ENCODE data around the gene KRTAP25-1. TPM values are rescaled to one million over a fixed set of nuclear protein-coding genes. Genes with fewer than 3 reads are reported as not detected.
A peak's percentile ranks its signal among the peaks of the same experiment; 100 is the strongest.

KRTAP25-1 gene
- total and polyA plus RNA-seq, 5 donors from 2014 or later = not detected

DNA sequence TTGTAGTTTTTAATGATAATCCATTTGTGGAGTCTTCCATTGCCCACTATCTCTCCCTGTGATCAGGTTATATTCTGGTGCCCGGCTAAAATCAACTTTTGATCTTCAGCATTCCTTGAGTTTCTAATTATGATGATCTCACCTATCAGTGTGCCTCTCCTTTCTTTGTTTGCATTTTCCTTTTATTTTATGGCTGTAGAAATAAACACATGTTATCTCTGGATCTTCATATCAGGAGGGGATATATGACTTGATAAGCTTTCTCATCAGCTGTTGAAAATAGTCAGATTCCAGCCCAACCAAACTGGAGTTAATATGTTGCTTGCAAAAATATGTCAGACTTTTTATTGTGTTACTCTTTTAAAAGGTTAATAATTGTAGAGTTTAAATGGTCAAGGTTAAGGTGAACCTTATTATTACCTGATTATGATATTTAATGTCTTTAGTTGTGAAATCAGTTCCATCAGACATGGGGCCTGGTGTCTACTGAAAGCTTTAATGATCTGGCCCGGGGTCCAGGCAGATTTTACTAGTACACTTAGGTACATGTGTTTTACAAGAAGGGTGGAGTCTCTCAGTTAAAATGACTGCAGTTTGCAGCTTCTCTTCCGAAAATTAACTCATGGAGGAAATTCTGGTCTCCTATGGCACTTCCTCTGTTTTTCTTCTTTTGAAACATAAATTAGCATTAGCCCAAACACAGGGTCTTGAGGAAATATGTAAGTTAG is 19.3 kb downstream of the KRTAP25-1 start:
- ATAC-seq (ENCODE audit: low read depth in 2 of 2) = no peak
- Mint-ChIP-seq H3K36me3 (no peaks in the 10 kb centered on the region), H3K27me3 (no peaks in the 10 kb centered on the region)

DNA sequence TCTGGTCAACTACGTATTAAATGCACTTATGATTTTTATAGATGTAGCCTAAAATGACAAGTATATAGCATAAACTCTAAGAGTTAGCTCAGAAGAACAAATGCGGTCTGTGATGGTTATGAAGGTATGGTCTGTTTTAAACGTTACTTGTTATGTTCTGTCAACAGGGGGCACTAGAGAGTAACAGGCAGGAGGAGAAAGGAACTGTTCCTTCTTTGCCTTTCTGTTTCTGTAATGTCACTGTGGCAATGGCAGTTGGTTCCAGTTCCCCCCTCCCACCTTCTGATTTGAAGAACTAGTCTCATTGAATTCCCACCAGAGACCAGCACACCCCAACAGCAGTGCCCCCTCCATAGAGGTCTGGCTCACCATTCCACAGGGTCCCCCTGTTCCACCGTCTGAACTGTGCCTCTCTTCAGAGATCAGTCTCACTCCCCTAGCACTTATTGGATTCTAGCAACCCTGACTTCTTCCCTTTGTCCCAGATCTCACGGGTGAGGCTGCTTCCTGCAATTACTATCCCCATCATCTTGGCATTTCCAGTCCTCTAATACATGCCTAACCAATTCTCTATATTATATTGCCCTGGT is 20.6 kb downstream of the KRTAP25-1 start:
- H3K27ac Mint-ChIP-seq = no peak overlapping the region
- DNase-seq (peak in 1 of 3 donors; percentile 11), ATAC-seq (ENCODE audit: low read depth in 2 of 2) (no peak)
- Histone ChIP-seq H3K4me1 (ENCODE audit: control insufficient read depth, insufficient read depth, low read length, poor library complexity, severe bottlenecking) (no peaks in the 10 kb centered on the region), H3K27ac (ENCODE audit: insufficient read depth, low read length, poor library complexity, severe bottlenecking) (no peak overlapping the region), H3K36me3 (ENCODE audit: control insufficient read depth, insufficient read depth, low read length) (no peaks in the 10 kb centered on the region), H3K9me3 (ENCODE audit: control insufficient read depth in 2 of 2, low read length in 2 of 2) (peaks cover 0 to 3% of the 10 kb centered on the region in 2 experiments), H3K27me3 (ENCODE audit: control insufficient read depth, insufficient read depth, low read length) (no peaks in the 10 kb centered on the region), H3K4me3 (ENCODE audit: low read depth, low read length) (no peak overlapping the region)
- no peak overlapping the region for H3K4me3 Mint-ChIP-seq
- no peaks in the 10 kb centered on the region for H3K4me1 Mint-ChIP-seq
- peaks cover 0 to 6% (median 0%) of the 10 kb centered on the region in 7 donors for H3K9me3 Mint-ChIP-seq
- H3K36me3 Mint-ChIP-seq = no peaks in the 10 kb centered on the region
- H3K27me3 Mint-ChIP-seq = no peaks in the 10 kb centered on the region

More for the DNA sequence above, 19.3 kb downstream of the KRTAP25-1 start:
- DNase-seq = no peak
- Histone ChIP-seq H3K27me3 (ENCODE audit: control insufficient read depth, insufficient read depth, low read length) (no peaks in the 10 kb centered on the region), H3K4me1 (ENCODE audit: control insufficient read depth, insufficient read depth, low read length, poor library complexity, severe bottlenecking) (no peaks in the 10 kb centered on the region), H3K4me3 (ENCODE audit: low read depth, low read length) (no peak overlapping the region), H3K9me3 (ENCODE audit: control insufficient read depth in 2 of 2, low read length in 2 of 2) (peaks cover 0 to 3% of the 10 kb centered on the region in 2 experiments), H3K36me3 (ENCODE audit: control insufficient read depth, insufficient read depth, low read length) (no peaks in the 10 kb centered on the region), H3K27ac (ENCODE audit: insufficient read depth, low read length, poor library complexity, severe bottlenecking) (no peak overlapping the region)
- H3K4me1 Mint-ChIP-seq = no peaks in the 10 kb centered on the region
- peaks cover 0 to 3% (median 0%) of the 10 kb centered on the region in 7 donors for H3K9me3 Mint-ChIP-seq
- no peak overlapping the region for H3K27ac Mint-ChIP-seq
- no peak overlapping the region for H3K4me3 Mint-ChIP-seq

DNA sequence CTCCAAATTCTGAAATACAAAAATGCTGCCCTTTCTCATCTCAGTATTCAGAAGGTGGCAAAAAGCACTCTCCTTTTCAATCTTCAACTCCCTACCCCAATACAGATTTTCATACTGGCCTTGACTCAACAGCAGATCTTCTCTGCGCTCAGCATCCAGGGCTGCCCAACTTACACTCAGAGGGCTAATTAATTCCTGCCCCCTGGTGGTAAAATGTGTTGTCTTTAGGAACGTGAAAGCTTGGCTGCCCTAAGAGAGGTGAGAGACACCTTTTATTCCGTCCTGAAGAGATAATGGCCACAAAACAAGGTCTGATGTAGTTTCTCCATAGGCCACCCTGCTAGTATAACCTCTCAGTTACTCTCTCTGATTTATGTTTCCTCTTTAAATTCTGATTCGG is 31.5 kb downstream of the KRTAP25-1 start:
- Histone ChIP-seq H3K36me3 (ENCODE audit: control insufficient read depth, insufficient read depth, low read length) (no peaks in the 10 kb centered on the region), H3K27ac (ENCODE audit: insufficient read depth, low read length, poor library complexity, severe bottlenecking) (no peak overlapping the region), H3K4me1 (ENCODE audit: control insufficient read depth, insufficient read depth, low read length, poor library complexity, severe bottlenecking) (no peaks in the 10 kb centered on the region), H3K27me3 (ENCODE audit: control insufficient read depth, insufficient read depth, low read length) (no peaks in the 10 kb centered on the region), H3K4me3 (ENCODE audit: low read depth, low read length) (no peak overlapping the region), H3K9me3 (ENCODE audit: control insufficient read depth in 2 of 2, low read length in 2 of 2) (no peaks in the 10 kb centered on the region)
- Mint-ChIP-seq H3K27ac (no peak overlapping the region), H3K4me1 (no peaks in the 10 kb centered on the region), H3K4me3 (no peak overlapping the region), H3K9me3 (peaks cover 0 to 2% (median 0%) of the 10 kb centered on the region in 7 donors), H3K36me3 (no peaks in the 10 kb centered on the region), H3K27me3 (no peaks in the 10 kb centered on the region)
- ATAC-seq (ENCODE audit: low read depth in 2 of 2) (no peak), DNase-seq (peak in 1 of 3 donors; percentile 7)

DNA sequence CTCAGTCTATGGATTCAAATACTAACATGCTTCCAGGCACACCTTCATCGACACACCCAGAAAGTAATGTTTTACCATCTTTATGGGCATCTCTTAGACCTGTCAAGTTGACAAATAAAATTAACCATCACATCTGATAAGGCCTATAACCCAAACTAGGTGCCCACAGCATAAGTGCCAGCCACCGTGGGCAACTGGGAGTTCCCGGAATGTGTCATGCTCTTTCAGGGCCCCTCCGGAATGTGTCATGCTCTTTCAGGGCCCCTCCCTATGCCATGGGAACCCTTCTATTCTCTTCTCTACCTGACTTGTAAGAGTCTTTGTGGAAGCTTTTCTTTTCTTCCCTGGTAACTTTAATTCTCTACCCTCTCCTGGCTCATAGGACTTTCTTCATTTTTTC is 33.2 kb downstream of the KRTAP25-1 start:
- Mint-ChIP-seq H3K9me3 (peaks cover 0 to 2% (median 0%) of the 10 kb centered on the region in 7 donors), H3K27ac (no peak overlapping the region), H3K4me1 (no peaks in the 10 kb centered on the region), H3K4me3 (no peak overlapping the region), H3K36me3 (no peaks in the 10 kb centered on the region), H3K27me3 (no peaks in the 10 kb centered on the region)
- DNase-seq (no peak), ATAC-seq (ENCODE audit: low read depth in 2 of 2) (no peak)
- Histone ChIP-seq H3K27ac (ENCODE audit: insufficient read depth, low read length, poor library complexity, severe bottlenecking) (no peak overlapping the region), H3K4me3 (ENCODE audit: low read depth, low read length) (no peak overlapping the region), H3K9me3 (ENCODE audit: control insufficient read depth in 2 of 2, low read length in 2 of 2) (no peaks in the 10 kb centered on the region), H3K4me1 (ENCODE audit: control insufficient read depth, insufficient read depth, low read length, poor library complexity, severe bottlenecking) (no peaks in the 10 kb centered on the region), H3K27me3 (ENCODE audit: control insufficient read depth, insufficient read depth, low read length) (no peaks in the 10 kb centered on the region), H3K36me3 (ENCODE audit: control insufficient read depth, insufficient read depth, low read length) (no peaks in the 10 kb centered on the region)

DNA sequence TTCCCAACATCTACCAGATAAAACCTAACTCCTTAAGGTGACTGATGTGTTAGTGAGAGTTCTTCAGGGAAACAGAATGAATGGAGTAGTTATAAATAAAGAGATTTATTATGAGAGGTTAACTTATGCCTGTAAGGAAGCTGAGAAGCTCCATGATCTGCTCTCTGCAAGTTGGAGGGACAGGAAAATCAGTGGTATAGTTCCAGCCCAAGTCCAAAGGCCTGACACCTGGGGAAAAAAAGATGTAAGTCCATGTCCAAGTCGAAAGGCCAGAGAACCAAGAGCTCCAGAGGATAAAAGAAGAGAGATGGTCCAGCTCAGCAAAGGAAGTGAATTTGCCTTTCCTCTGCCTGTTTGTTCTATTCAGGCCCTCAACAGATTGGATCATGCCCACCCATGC is 33.6 kb downstream of the KRTAP25-1 start:
- peaks cover 0 to 2% (median 0%) of the 10 kb centered on the region in 7 donors for H3K9me3 Mint-ChIP-seq
- Histone ChIP-seq H3K36me3 (ENCODE audit: control insufficient read depth, insufficient read depth, low read length) (no peaks in the 10 kb centered on the region), H3K9me3 (ENCODE audit: control insufficient read depth in 2 of 2, low read length in 2 of 2) (no peaks in the 10 kb centered on the region), H3K4me1 (ENCODE audit: control insufficient read depth, insufficient read depth, low read length, poor library complexity, severe bottlenecking) (no peaks in the 10 kb centered on the region), H3K27ac (ENCODE audit: insufficient read depth, low read length, poor library complexity, severe bottlenecking) (no peak overlapping the region), H3K4me3 (ENCODE audit: low read depth, low read length) (no peak overlapping the region), H3K27me3 (ENCODE audit: control insufficient read depth, insufficient read depth, low read length) (no peaks in the 10 kb centered on the region)
- H3K27me3 Mint-ChIP-seq = no peaks in the 10 kb centered on the region
- no peaks in the 10 kb centered on the region for H3K36me3 Mint-ChIP-seq
- ATAC-seq (ENCODE audit: low read depth in 2 of 2) (no peak), DNase-seq (no peak)
- no peak overlapping the region for H3K27ac Mint-ChIP-seq
- no peak overlapping the region for H3K4me3 Mint-ChIP-seq
- no peaks in the 10 kb centered on the region for H3K4me1 Mint-ChIP-seq

DNA sequence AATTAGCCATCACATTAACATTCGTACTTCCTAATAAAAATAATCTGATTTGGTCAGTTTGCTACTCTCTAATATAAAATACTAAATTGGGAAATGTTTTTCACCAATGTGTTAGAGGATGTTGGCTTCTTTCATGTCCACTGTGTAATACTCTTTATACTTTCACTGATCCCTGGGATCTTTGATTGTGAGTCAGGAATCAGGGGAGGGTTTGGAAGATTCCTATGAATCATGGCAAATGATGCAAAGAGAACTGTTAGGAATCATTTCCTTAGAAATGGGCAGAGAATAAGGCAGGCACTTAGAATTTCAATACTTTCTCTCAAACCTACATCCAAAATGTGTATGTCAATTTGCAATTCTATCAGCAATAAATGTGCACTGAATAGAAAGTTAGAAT is 37.5 kb downstream of the KRTAP25-1 start:
- no peak for ATAC-seq (ENCODE audit: low read depth in 2 of 2)
- no peak overlapping the region for H3K27ac Mint-ChIP-seq
- H3K4me3 ChIP-seq (ENCODE audit: low read depth, low read length) = no peak overlapping the region

DNA sequence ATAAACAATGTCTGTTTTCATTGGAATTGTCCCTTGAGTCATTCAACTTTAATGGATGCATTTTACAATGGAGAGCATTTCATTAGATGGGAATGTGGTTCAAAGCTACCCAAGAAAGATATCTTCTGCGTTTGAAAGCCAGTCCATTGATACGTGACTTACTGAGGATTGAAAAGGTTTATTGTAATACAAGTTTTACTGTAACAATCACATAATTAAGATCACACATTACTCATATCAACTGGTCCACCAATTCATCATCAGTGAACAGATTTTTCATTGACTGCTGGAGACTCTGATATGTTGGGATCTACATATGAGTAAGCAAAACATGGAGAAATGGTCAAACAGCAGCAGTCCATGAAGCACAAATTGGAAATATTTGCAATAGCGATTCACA is 39.4 kb downstream of the KRTAP25-1 start:
- no peaks in the 10 kb centered on the region for H3K27me3 Mint-ChIP-seq
- no peaks in the 10 kb centered on the region for H3K36me3 Mint-ChIP-seq
- Histone ChIP-seq H3K4me1 (ENCODE audit: control insufficient read depth, insufficient read depth, low read length, poor library complexity, severe bottlenecking) (no peaks in the 10 kb centered on the region), H3K27me3 (ENCODE audit: control insufficient read depth, insufficient read depth, low read length) (no peaks in the 10 kb centered on the region), H3K36me3 (ENCODE audit: control insufficient read depth, insufficient read depth, low read length) (no peaks in the 10 kb centered on the region), H3K4me3 (ENCODE audit: low read depth, low read length) (no peak overlapping the region), H3K27ac (ENCODE audit: insufficient read depth, low read length, poor library complexity, severe bottlenecking) (no peak overlapping the region), H3K9me3 (ENCODE audit: control insufficient read depth in 2 of 2, low read length in 2 of 2) (no peaks in the 10 kb centered on the region)
- no peaks in the 10 kb centered on the region for H3K4me1 Mint-ChIP-seq
- no peak overlapping the region for H3K27ac Mint-ChIP-seq
- no peak for ATAC-seq (ENCODE audit: low read depth in 2 of 2)
- DNase-seq = no peak
- peaks cover 0 to 5% (median 0%) of the 10 kb centered on the region in 7 donors for H3K9me3 Mint-ChIP-seq
- no peak overlapping the region for H3K4me3 Mint-ChIP-seq

More for the DNA sequence above, 37.5 kb downstream of the KRTAP25-1 start:
- H3K27me3 ChIP-seq (ENCODE audit: control insufficient read depth, insufficient read depth, low read length) = no peaks in the 10 kb centered on the region
- Mint-ChIP-seq H3K27me3 (no peaks in the 10 kb centered on the region), H3K4me3 (no peak overlapping the region), H3K9me3 (peaks cover 0 to 5% (median 0%) of the 10 kb centered on the region in 7 donors), H3K36me3 (no peaks in the 10 kb centered on the region), H3K4me1 (no peaks in the 10 kb centered on the region)
- no peak overlapping the region for H3K27ac ChIP-seq (ENCODE audit: insufficient read depth, low read length, poor library complexity, severe bottlenecking)
- no peaks in the 10 kb centered on the region for H3K4me1 ChIP-seq (ENCODE audit: control insufficient read depth, insufficient read depth, low read length, poor library complexity, severe bottlenecking)
- H3K36me3 ChIP-seq (ENCODE audit: control insufficient read depth, insufficient read depth, low read length) = no peaks in the 10 kb centered on the region
- no peaks in the 10 kb centered on the region for H3K9me3 ChIP-seq (ENCODE audit: control insufficient read depth in 2 of 2, low read length in 2 of 2)
- no peak for DNase-seq

DNA sequence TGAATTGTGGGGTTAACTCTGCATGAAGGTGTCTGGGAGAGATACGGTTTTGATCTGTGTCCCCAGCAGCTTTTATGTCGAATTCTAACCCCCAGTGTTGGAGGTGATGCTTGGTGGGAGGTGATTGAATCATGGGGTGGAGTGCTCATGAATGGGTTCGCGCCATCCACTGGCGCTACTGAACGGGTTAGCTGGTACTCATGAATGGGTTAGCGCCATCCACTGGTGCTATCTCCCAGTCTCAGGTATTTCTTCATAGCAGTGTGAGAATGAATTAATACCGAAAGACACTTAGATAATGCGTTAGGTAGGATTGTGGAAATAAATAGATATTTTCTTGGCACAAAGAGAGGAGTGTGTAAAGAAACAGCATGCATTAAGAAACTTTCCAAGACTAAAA is 40.5 kb downstream of the KRTAP25-1 start:
- no peaks in the 10 kb centered on the region for H3K4me1 Mint-ChIP-seq
- H3K4me1 ChIP-seq (ENCODE audit: control insufficient read depth, insufficient read depth, low read length, poor library complexity, severe bottlenecking) = no peaks in the 10 kb centered on the region
- no peak for ATAC-seq (ENCODE audit: low read depth in 2 of 2)
- H3K27ac Mint-ChIP-seq = no peak overlapping the region
- no peaks in the 10 kb centered on the region for H3K27me3 ChIP-seq (ENCODE audit: control insufficient read depth, insufficient read depth, low read length)
- no peak for DNase-seq
- H3K36me3 Mint-ChIP-seq = no peaks in the 10 kb centered on the region
- H3K4me3 Mint-ChIP-seq = no peak overlapping the region
- no peaks in the 10 kb centered on the region for H3K27me3 Mint-ChIP-seq
- no peaks in the 10 kb centered on the region for H3K9me3 ChIP-seq (ENCODE audit: control insufficient read depth in 2 of 2, low read length in 2 of 2)
- peaks cover 0 to 3% (median 0%) of the 10 kb centered on the region in 7 donors for H3K9me3 Mint-ChIP-seq
- H3K36me3 ChIP-seq (ENCODE audit: control insufficient read depth, insufficient read depth, low read length) = no peaks in the 10 kb centered on the region
- H3K27ac ChIP-seq (ENCODE audit: insufficient read depth, low read length, poor library complexity, severe bottlenecking) = no peak overlapping the region
- H3K4me3 ChIP-seq (ENCODE audit: low read depth, low read length) = no peak overlapping the region

Measured in CD4-positive, CD25-positive, alpha-beta regulatory T cell (primary cell).